Superior temporal gyrus (tissue), 1 donor: ENCODE measurements around the gene PPP1R14B.
"Not testable (repeated sequence)": the region's sequence is repeated elsewhere in the genome, so short reads cannot be mapped to it uniquely, and the experiment has no call there.

Source experiments
- DNase-seq: peaks from one replicate; pipeline ENCODE4 v3.0.0-alpha.2; 2016; ENCODE audit errors: extremely low spot score

PPP1R14B gene

DNA sequence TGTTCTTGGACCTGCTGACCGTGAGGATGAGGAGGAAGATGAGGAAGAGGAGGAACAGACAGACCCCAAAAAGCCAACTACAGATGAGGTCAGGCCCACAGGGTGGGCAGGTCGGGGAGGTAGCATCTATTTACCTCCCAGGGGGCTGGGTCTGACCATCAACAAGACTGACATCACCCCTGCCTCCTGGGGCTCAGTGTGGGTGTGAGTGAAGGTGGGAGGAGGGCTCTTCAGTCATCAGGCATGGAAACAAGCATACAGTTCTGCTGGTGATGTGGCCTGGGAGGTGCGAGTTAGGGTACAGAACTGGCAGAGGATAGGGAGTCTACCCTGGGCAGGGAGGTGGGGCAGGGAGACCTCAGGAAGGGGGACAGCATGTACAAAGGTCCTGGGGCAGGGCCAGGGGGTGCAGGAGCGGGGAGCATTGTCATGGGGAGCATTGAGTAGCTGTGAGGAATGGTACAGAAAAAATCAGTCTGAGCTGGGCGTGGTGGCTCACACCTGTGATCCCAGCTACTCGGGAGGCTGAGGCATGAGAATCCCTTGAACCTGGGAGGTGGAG, 13.5 kb upstream of the PPP1R14B start:
- no peak for DNase-seq

DNA sequence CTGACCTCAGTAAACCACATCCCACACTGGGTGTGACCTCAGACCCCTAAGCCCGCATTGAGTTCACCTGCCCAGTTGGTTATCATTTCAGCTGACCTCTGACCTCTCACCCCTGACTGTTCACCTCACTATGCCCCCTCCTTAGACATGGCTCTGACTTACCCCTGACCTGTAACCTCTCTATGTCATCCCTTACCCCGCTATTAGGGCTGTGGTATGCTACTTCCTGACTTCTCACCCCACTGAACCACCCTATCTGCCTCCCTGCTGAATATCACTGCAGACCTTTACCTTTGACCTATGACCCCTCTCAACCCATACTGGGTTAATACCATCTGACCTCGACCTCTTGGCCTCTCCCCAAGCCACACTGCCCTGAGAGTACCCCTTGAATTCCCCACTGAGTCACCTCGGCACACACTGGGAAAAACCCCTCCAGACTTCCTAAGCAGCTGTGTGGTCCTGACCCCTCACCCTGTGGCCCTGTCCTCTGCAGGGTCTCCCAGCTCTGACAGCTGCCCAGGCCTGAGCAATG, 12.9 kb upstream of the PPP1R14B start:
- no peak for DNase-seq

DNA sequence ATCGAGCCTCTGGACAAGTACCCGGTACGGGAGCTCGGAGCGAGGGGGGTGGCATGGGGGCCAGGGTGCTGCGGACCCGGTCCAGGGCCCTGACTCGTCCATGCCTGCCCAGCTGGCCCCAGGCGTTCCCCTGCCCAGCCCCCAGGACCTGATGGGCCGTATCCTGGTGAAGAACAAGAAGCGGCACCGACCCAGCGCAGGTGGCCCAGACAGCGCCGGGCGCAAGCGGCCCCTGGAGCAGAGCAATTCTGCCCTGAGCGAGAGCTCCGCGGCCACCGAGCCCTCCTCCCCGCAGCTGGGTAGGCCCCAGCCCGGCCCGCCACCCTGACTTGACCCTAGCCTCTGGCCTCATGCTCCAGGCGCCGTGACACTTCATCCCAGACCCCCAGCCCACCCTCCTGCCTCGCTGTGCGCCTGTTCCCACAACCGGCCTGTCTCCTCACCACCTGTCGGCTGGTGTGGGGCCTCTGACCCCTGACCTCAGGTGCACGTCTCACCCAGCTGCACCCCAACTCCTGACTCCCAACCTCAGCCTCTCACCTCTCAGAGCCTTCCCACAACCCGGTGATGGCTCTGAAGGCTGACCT, 12.3 kb upstream of the PPP1R14B start:
- DNase-seq, result no peak

DNA sequence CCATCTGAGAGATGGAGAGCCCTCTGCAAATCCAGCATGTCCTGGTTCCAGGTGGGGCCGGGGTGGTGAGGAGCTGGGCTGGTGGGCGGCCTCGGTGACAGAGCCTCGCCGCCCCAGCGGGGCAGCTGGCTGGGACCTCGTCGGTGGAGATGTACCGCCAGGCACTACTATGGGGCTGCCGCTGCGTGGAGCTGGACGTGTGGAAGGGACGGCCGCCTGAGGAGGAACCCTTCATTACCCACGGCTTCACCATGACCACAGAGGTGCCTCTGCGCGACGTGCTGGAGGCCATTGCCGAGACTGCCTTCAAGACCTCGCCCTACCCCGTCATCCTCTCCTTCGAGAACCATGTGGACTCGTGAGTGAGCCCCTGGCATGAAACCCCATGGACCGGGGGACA, 11.6 kb upstream of the PPP1R14B start:
- DNase-seq, result no peak

DNA sequence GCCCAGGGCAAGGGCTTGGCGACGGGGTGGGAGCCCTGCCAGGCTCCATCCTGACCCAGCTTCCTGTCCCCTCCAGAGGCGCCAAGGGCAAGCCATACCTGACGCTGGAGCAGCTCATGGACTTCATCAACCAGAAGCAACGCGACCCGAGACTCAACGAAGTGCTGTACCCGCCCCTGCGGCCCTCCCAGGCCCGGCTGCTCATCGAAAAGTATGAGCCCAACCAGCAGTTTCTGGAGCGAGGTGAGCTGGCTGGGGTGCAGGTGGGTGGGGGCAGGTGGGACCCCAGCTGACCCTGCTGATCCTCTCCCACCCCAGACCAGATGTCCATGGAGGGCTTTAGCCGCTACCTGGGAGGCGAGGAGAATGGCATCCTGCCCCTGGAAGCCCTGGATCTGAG, 9.6 kb upstream of the PPP1R14B start:
- DNase-seq, result no peak

DNA sequence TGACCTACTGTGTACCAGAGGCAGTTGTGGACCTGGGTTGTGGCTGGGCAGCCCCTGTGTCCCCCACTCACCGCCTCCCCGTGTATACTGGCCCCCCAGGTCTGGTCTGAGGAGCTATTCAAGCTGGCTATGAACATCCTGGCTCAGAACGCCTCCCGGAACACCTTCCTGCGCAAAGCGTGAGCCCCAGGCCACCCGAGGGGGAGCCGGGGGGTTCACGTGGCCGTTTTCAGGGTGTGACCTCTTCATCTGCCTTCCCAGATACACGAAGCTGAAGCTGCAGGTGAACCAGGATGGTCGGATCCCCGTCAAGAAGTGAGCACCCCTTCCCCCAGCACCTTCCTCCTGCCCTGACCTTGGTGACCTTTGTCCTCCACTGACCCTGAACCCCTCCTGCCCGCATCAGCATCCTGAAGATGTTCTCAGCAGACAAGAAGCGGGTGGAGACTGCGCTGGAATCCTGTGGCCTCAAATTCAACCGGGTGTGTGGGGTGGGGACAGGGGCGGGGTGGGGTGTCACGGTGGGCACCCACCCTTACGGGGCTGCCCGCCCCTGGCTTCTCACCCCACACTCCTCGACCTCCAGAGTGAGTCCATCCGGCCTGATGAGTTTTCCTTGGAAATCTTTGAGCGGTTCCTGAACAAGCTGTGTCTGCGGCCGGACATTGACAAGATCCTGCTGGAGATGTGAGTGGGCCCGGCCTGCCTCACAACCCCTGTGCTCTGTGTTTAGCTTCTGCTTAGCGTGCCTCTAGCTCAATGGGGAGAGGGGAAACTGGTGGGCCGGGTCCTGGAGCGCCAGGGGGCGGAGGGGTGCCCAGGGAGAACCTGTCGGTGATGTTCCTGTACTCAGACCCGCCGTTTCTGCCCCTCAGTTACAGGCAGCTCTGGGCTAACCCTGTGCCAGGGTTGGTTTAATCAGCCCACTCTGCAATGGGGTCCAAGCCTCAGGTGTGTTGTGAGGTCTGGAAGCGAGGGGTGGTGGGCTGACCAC, 8.7 kb upstream of the PPP1R14B start:
- DNase-seq, result no peak

DNA sequence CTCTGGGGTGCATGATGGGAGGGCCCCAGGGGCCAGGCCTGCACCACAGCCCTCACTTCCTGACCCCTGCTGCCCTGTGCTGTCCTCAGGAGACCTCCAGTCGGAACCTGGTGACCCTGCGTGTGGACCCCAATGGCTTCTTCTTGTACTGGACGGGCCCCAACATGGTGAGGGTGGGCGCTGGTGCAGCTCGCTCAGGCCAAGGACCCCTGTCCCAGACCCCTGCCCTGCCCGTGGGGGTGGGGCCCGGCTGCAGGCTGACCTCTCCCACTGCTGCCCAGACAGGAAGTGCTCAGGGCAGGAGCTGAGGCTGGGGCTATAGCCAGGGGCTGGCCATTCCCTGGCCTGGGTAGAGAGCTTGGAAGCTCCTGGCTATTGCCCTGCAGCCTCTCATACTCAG, 7.6 kb upstream of the PPP1R14B start:
- no peak for DNase-seq

DNA sequence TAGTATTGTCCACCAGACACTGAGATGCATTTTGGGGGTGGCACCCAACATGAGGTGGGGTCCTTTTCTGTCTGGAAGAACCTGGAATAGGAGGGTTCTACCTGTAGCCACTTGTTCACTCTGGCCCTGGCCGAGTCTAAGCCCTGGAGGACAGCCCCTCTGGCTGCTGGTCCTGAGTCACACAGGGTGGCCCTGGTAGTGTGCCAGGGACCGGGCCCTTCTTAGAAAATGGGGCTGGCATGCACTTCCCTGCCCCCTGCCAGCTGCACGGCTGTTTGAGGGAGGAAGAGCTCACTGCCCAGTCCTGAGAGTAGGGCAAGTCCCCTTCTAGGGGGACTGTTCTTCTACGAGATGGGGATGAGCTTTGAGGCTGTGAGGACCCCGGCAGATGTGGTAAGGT, 6.7 kb upstream of the PPP1R14B start:
- no peak for DNase-seq

DNA sequence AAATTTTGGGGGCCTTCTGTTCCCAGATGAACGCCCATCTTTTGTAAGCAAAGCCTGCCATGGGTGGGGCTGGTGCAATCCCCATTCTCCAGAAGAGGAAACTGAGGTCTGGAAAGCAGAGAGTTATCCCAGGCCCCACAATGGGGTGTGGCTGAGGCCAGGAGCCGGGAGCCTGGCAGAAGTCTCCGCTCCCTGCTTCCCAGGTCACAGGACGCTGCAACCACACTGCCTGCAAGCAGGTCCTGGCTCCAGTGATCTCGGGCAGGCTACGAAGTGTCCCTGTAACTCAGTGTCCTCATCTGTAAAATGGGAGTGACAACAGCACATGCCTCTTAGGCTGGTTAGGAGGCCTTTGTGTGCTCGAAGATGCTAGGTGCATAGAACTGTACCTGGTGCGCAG, 6.3 kb upstream of the PPP1R14B start:
- no peak for DNase-seq

DNA sequence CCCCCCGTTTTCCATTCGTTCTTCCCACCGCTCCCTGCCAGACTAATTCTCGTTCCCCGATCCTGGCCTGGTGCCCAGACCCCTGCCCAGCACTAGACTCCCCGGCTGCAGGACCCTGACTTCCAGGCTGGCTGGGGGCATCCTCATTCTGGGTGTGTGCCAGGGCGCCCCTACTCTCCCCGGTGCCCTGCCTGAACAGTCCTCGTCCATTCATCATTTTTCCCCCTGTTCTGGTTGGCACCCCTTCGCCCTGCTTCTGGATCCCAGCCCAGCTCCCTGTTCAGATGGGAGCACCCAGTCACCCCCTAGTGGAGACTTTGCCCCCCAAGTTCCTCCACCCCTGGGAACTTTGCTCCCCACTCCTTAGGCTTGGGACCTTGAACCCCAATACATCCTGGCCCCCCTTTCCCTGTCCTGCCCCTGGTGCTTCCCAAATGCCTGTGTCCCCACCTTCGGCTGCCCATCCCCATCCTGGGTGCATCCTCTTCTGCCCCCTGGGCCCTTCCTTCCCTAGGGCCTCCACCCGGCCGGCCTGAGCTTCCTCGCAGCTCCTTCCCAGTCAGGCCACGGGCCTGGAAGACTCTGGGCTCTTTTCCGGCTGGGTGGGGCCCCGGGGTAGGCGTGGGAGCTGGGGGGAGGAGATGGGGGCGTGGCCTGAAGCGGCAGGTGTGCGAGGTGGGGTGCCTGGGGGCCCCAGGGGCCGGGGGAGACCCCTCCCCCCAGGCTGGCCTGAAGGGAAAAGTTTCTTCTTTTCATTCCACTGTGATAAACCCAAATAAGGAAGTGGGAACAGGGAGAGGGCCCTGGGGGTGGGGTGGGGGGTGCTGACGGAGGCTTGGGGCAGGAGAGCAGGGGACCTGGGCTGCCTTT, 5.5 kb upstream of the PPP1R14B start:
- no peak for DNase-seq

DNA sequence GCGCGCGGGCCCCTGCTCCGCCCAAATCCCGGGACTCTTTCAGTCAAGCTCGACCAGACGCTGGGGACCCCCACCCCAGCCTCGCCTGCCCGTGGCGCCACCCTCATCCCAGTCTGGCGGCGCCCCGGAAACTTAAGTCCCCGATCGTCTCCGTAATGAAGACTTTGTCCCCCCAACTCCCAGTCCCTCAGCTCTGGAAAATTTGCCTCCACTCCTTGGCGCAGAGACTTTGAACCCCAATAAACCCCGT, 4.9 kb upstream of the PPP1R14B start:
- DNase-seq, result no peak

DNA sequence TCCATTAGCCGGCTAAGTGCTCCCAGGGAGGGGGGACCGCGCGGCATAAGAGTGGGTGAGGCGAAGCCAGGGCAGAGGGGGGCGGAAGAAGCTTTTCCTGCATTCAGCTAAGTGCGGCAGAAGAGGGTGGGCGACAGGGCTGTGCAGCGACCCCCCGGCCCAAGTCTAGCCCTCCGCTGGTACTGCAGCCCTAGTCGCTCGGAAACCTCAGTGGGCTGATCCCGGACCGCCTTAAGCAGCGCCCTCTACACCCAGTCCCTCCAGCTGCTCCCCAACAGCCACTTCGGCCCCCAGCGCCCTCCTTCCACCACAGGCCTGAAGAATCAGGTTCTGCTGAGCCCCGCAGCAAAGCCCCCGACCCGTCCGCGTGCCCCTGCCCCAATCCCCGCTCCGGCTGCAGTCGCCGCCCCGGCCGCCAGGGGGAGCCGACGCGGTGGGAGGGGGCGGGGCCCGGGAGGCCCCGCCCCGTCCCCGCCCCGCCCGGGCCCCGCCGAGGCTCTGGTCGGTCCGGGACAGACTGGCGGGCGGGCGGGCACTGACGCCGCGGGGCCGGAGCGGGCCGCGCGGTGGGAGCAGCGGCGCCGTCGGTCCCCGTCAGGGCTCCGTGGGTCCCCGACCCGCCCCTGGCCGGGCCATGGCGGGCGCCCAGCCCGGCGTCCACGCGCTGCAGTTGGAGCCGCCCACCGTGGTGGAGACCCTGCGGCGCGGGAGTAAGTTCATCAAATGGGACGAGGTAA, 4.4 kb upstream of the PPP1R14B start, which contains the start of gene PLCB3:
PLCB3 (plus strand) TSS at position 515 of the 737 bp plus-strand sequence; CDS start at position 635, 120 bp downstream.
- DNase-seq, result no peak

DNA sequence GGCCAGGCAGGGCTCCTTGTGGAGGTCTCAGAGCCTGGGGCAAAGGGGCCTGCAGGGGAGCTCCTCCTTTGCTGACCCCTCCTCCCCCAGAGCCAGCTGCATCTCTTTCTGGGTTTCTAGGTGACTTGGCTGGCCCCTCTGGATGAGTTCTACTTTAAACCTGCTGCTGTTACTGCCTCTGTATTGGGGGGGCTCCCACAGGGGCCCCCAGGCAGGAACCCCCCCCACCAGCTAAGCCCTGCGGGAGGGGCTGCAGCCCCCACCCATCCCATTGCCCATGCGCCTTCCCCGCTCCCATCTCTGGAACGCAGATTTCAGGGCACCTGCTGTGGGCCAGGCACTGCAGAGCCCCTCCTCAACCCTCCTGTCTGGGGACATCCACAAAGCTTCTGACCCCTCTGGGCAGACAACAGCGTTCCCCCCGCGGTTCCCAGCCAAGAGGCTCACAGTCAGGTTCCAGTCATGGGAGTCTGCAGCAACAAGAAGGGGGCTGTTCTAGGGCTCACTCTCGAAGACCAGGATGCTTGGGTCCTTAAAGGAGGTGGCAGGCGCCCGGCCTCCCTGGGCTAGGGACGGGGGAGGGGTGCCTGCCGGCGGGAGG, 3.8 kb upstream of the PPP1R14B start:
- no peak for DNase-seq

DNA sequence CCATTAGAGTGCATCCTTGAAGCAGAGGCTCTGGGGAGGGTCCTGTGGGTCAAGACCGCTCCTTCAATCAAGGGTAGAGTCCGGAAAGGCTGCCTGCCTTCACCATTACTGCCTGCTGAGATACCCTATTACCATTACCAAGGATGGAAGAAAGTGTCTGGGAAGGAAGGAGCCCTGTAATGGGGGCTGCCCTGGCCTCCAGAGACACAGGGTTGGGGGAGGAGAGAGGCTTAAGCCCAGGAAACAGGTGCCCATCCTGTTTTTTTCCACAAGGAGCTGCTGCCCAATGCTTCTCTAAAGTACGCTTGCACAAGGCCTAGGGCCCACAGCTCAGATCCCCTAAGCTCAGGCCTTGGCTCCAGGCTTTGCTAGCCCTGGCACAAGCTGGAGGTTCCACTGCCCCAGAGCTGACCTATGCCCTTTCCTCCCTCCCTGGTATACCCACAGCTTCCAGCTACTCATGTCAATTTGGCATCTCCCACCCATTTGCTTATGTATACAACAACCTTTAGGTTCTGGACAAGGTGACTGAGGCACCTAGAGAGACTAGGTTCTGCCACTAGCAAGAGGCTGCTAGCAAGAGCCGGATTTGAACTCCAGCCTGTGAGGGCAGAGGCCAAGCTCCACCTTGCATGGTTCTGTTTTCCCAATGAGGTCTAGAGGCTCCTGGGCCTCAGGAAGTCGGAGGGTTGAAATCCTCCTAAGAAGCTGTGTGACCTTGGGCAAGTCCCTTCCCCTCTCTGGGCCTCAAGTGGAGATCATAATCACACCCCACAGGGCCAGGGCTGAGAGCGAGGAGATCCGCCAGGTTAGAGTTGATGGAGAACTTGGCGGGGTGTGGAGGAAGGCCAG, 3.0 kb upstream of the PPP1R14B start:
- DNase-seq, result no peak

DNA sequence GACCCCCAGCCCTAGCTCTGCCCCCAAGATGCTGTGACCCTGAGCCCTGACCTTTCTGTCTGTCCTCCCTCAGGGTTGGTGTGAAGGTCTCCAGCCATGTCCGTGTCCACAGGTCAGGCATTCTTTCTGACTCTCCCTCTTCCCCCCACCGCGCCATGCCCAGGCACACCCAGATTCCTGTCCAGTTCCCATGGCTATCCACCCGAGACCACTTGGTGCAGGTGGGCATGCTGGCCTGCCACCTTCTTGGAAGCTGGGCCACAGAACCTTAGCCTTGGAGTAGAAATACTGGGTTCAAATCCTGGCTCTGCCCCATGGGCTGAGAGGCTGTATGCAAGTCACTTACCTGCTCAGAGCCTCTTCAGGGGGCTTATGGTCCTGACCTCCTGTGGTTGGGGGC, 2.3 kb upstream of the PPP1R14B start:
- DNase-seq, result no peak

DNA sequence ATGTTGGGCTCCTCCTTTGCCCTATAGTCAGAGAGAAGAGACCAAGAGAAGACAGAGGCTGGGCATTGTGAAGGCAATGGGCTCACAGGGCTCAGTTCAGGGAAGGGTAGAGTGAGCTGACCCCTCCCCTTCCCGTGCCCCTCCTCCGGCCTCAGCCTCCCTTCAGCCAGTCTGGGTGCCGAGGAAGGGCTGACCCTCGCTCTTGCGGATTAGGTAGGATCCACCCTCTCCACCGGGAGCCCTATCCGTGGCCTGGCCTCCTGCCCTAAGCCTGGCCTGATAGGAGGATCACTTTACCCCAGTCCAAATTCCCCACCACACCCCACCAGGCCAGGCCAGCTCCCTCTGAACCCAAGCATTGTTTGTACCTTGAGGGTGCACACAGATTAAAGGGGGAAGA, 1.8 kb upstream of the PPP1R14B start:
- no peak for DNase-seq

DNA sequence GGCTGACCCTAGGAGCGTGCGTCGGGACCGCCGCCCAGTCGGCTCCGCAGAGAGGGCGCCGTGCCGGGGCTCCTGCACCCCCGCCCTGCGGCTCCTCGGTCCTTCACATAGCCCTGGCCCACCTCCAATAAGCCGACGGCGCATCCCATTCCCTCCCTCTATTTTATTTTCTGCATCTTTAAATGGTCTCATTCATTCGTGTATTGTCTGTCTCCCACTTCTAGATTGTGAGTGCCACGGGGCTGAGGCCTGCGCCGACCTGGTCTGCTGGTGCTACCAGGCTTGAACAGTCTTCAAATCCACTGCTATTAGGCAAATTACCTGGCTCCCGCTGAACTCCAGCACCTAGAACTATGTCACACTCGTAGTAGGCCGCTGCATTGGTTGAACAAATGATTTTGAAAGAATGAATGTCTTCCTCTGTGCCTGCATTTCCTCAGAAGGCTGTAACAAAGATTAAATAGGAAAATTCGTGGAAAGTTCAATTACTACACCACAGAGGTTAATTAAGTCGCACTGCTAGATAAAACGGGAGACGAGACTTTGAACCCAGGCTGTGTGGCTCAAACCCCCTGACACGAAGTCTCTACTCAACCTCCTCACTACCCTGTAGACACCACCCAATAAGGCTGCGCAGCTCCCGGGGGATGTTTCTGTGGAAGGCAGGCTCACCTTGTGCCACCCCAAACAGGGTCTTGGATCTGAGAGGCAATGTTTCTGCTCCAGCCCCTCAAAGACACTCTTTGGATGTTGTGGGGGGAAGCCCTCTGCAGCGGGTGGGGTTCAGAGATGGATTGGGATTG, 1.2 kb upstream of the PPP1R14B start:
- no peak for DNase-seq

DNA sequence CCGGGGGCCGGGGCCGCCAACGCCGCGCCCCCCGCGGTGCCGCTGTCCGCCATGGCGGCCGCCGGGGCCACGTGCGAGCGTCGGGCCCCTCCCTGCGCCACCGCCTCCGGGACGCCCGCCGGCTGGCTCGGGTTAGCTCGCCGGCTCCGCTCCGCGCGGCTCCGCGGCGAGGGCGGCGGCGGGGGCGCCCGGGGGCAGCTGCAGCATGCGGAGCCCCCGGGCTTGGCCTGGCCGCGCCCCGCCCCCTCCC, 197 bp downstream of the PPP1R14B start:
- not testable (repeated sequence) for DNase-seq
